GM12801 (cell line): ENCODE results near the gene DACT3.

Source experiments
- CTCF ChIP-seq: IDR thresholded peaks from one replicate; pipeline ENCODE4 v1.5.1; 2011; ENCODE audit warnings: control low read depth; ENCODE audit not compliant: insufficient read length; ENCODE audit errors: extremely low read depth

Gene DACT3

GRCh38 chr19:46696866-46697203 is 35.9 kb upstream of the DACT3 start:
- TF ChIP-seq CTCF = no peak

GRCh38 chr19:46696052-46696451 is 35.1 kb upstream of the DACT3 start:
- no peak for TF ChIP-seq CTCF

- no peak for TF ChIP-seq CTCF
Observed at GRCh38 chr19:46693760-46694159, 32.8 kb upstream of the DACT3 start.

GRCh38 chr19:46692918-46693722 is 32.1 kb upstream of the DACT3 start:
- TF ChIP-seq CTCF = no peak

GRCh38 chr19:46691948-46692347 is 31.0 kb upstream of the DACT3 start:
- TF ChIP-seq CTCF = no peak

GRCh38 chr19:46691104-46691503 is 30.1 kb upstream of the DACT3 start:
- no peak for TF ChIP-seq CTCF

- TF ChIP-seq CTCF = no peak
Observed at GRCh38 chr19:46689358-46689757, 28.4 kb upstream of the DACT3 start.
